Measurements from ENCODE around the gene XYLT1.

The XYLT1 gene

GRCh38 chr16:17362946-17363345 lies 107.8 kb downstream of the XYLT1 start:
- no peak for DNase-seq (ENCODE audit: extremely low read depth in 1 of 2, low read depth in 1 of 2)

- no peak for DNase-seq (ENCODE audit: extremely low read depth in 1 of 2, low read depth in 1 of 2)
Observed at GRCh38 chr16:17362183-17362582, 108.6 kb downstream of the XYLT1 start.

GRCh38 chr16:17360693-17361122 lies 110.1 kb downstream of the XYLT1 start:
- no peak for DNase-seq (ENCODE audit: extremely low read depth in 1 of 2, low read depth in 1 of 2)

- peak in 1 of 2 donors; percentile 61 for DNase-seq (ENCODE audit: extremely low read depth in 1 of 2, low read depth in 1 of 2)
Observed at GRCh38 chr16:17359788-17360390, 110.9 kb downstream of the XYLT1 start.

DNA sequence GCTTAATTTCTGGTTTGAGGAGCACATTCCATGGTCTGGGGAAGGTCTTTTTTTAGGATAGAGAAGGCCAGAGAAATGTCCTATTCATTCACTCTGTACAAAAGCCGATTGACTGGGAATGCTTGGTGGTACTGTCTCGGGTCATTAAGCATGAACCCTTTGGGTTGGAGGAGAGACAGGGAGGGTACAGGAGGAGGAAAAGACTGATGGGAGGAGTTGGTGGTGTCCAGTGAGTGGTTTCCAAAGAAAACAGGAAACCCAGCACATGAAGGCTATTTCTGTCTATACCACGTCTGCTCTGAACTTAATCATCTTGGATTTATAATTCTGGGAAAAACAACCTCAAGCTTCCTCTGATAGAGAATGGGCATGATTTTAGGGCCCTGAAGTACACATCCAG lies 111.9 kb downstream of the XYLT1 start:
- DNase-seq (ENCODE audit: extremely low read depth in 1 of 2, low read depth in 1 of 2): no peak

- DNase-seq (ENCODE audit: extremely low read depth in 1 of 2, low read depth in 1 of 2): no peak
Observed at GRCh38 chr16:17358355-17358754, 112.4 kb downstream of the XYLT1 start.

DNA sequence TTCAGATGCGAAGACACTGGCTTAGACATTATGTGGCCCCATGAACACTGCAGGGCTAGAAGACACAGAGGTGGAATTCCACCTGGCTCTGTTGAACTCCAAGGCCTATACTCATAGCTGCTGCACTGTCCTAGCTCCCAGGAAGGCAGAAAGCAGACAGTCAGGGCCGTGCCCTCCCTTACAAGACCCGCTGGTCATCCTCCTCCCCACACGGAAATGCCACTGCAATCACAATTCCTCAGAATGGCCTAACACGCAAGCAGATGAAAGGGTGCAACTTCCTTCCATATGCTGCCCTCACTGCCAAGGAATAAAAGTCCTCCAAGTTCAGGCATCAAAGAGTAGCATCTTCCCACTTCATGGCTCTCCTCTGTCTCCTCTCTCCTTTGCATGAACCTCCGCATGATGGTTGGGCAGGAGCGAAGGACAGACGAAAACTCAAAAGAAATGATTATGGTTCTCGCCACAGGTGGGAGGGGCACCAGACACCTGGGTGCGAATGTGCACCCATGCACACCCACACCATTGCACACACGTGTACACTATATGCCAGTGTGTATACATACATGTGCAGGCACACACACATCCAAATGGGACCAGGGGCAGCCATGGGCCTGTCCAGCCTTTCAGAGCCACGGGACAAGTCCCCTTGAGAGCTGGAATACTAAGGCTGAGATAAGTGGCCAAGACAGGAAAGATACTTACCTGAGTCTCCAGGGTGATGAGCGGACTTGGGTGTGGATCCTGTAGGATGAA lies 113.3 kb downstream of the XYLT1 start:
- DNase-seq (ENCODE audit: extremely low read depth in 1 of 2, low read depth in 1 of 2): no peak

DNA sequence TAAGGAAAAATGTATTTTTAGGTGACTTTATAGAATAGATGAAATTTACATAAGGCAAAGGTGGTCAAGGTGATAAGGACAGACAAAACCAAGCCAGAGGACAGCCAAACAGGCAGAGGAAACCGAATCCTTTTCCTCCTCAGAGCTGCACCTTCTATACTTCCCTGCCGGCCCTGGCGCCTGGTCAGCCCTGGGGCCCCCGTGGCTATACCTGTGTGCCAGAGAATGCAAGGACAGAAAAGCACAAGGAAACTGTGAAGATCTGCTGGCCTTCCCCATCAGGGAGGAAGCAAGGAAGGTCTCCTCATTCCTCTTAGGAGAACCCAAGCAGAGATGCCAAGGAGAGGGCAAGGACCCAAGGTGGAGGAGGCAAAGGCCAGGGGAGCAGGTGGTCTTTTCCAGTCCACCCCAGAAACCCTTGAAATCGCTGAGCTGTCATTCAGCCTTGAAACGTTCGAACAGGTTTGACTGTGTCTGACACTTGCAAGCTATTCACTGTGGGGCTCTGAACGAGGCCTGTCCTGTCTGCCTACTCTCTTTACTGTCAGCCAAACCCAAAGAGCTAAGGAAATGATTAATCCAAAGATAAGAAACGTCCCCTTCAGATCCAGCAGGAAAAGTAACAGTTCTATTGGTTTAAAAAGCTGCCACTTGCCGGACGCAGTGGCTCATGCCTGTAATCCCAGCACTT lies 114.4 kb downstream of the XYLT1 start:
- DNase-seq (ENCODE audit: extremely low read depth in 1 of 2, low read depth in 1 of 2): no peak

GRCh38 chr16:17354685-17355084 lies 116.1 kb downstream of the XYLT1 start:
- DNase-seq (ENCODE audit: extremely low read depth in 1 of 2, low read depth in 1 of 2): no peak

DNA sequence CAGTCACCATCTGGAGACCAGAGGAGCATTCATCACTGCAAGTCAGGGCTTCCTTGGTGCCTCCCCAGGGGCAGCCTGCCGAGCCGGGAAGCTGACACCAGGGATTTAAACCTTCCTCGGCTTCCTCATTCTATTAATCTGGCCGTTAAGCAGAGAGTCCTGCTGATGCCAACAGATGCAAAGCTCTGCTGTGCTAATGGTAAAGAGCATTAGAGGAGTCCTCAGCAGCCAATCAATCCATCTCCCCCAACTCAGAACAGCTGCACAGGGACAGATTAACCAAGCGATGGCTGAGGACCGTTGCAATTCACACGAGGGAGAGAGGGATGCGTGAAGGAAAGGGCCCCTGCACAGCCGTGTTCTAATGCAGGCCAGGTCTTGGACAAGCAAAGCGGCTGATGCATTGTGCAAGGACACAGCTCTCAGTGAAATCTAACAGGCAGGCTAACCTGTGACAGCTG lies 116.6 kb downstream of the XYLT1 start:
- DNase-seq (ENCODE audit: extremely low read depth in 1 of 2, low read depth in 1 of 2): no peak

DNA sequence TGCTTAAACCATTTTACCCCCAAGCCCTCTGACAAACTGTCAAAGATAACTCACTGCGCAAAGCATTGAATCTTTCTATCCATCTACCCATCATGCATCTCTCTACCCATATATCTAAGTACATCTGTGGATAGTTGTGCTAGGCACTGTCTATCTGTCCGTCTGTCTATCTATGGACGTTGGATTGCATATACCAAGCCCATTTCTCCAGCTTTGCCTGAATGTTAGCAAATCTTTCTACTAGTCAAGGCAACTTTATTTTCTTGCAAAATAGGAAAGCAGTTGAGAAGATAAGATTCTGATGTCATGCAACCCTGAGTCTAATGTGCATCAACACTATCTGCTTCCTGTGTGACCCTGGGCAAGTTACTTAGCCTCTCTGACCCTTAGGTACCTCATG lies 117.2 kb downstream of the XYLT1 start:
- DNase-seq (ENCODE audit: extremely low read depth in 1 of 2, low read depth in 1 of 2): no peak

- no peak for DNase-seq (ENCODE audit: extremely low read depth in 1 of 2, low read depth in 1 of 2)
Observed at GRCh38 chr16:17351441-17352035, 119.2 kb downstream of the XYLT1 start.

DNA sequence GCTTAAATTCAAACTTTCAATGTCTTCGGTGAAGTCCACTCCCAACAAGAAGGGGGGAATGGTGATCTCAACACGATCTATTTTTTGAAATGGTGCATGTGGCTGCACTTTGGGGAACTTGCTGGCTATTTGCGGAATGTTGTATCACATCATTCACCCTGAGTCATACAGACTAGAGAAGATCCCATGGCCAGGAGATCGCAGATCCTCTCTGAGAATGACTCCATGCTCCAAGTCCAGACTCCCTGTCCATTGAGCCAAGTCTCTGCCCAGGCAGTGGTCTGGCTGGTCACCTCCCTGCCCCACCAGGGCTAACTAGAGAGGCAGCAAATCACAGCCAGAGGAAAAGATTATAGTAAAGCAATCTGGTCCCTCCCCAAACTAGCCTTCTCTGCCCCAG lies 120.6 kb downstream of the XYLT1 start:
- DNase-seq (ENCODE audit: extremely low read depth in 1 of 2, low read depth in 1 of 2): no peak

- DNase-seq (ENCODE audit: extremely low read depth in 1 of 2, low read depth in 1 of 2): no peak
Observed at GRCh38 chr16:17348826-17349225, 121.9 kb downstream of the XYLT1 start.

DNA sequence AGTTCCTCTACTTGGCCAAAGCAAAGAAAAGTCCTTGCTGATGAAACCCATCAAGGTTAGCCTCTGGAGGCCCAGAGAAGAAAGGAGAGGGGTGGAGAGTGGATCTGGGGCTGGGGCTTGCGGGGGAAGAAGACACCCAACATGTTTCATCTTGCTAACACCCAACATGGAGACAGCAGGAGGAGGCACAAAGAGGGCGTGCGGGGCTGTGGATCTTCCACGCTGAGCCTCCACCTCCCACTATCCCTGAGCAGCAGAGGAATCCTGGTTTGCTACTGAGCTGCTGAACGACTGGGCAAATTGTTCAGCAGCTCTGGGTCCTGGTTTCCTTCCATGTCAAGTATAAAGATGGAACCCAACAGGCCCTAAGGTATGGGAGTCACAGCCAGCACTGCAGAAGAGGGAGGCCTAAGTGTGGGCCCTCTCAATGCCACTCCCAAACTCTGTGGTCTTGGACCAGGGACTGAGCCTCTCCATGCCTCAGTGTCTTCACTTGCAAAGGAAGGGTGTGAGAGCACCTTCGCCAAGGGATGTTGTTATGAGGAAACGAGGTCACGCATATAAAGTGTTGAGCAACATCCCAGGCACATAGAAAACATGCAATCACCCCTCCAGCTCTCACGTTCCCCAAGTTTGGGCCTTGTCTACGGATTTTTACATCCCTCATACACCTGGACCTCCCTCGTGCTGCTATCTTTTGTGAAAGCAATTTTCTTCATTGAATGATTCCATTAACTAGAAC lies 122.5 kb downstream of the XYLT1 start:
- no peak for DNase-seq (ENCODE audit: extremely low read depth in 1 of 2, low read depth in 1 of 2)

DNA sequence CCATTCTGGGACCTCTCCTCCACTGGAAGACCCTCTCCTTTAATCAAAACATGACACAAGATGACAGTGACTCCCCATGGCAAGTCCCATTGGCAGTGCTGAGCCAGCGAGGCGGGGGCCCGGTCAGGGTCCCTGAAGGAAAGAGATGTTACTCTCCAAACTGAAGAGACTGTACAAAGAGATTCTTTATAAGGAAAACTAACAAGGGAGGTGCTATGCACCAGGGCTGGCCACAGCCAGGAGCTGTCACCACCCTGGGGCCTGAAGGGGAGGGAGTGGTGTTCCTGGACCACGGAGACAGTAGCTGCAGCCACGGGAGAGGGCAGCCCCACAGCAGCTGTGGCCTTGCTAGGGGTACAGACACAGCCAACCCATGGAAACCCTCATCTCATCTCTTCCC lies 123.1 kb downstream of the XYLT1 start:
- no peak for DNase-seq (ENCODE audit: extremely low read depth in 1 of 2, low read depth in 1 of 2)

GRCh38 chr16:17346621-17347569 lies 123.9 kb downstream of the XYLT1 start:
- DNase-seq (ENCODE audit: extremely low read depth in 1 of 2, low read depth in 1 of 2): no peak

- DNase-seq (ENCODE audit: extremely low read depth in 1 of 2, low read depth in 1 of 2): no peak
Observed at GRCh38 chr16:17345043-17345442, 125.7 kb downstream of the XYLT1 start.

DNA sequence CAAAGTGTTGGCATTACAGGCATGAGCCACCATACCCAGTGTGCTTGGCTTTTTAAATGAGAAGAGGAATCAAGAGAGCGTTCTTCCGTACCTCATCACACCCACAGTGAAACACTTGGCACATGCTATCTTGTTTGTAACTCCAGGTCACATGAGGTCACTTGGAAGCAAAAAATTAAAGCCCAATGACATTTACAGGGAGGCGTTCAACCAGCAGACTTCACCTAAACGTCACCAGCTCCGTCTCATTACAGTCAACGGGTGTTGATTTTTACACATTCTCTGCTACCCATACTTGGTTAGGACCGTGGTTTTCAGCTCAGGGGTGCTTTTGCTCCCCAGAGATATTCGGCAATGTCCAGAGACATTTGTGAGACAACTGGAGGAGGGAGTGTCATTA lies 127.0 kb downstream of the XYLT1 start:
- DNase-seq (ENCODE audit: extremely low read depth in 1 of 2, low read depth in 1 of 2): no peak

- DNase-seq (ENCODE audit: extremely low read depth in 1 of 2, low read depth in 1 of 2): peak; percentile 38 to 39
Observed at GRCh38 chr16:17343028-17343427, 127.7 kb downstream of the XYLT1 start.

All from stimulated activated CD8-positive, alpha-beta memory T cell treated with anti-CD3 and anti-CD28 coated beads, Interleukin-7, amount 100 ng/mL, for 48 hours (primary cell).